ENCODE results near the gene GNGT1. TPM values are rescaled to one million over a fixed set of nuclear protein-coding genes. Genes with fewer than 3 reads are reported as not detected.

Gene GNGT1
- total RNA-seq, 1 donor from 2014 or later, result 0.65 TPM

- H3K4me1 Mint-ChIP-seq, result peaks cover 11% of the 10 kb centered on the region
- H3K27me3 Mint-ChIP-seq (ENCODE audit: low read depth), result peaks cover 48% of the 10 kb centered on the region
Measured at GRCh38 chr7:93890464-93891068, 15.8 kb upstream of the GNGT1 start, which contains the start of gene TFPI2. Gene TFPI2 (minus strand): TSS chr7:93890753. CDS start chr7:93890678, 75 bp downstream.

GRCh38 chr7:93894426-93894825 lies 11.9 kb upstream of the GNGT1 start:
- Mint-ChIP-seq H3K9me3 (no peaks in the 10 kb centered on the region), H3K27ac (ENCODE audit: unreplicated experiment) (no peak overlapping the region), H3K36me3 (ENCODE audit: low read depth) (no peaks in the 10 kb centered on the region), H3K27me3 (ENCODE audit: low read depth) (peaks cover 30% of the 10 kb centered on the region), H3K4me3 (no peak overlapping the region), H3K4me1 (peaks cover 11% of the 10 kb centered on the region)
- no peak for DNase-seq (ENCODE audit: low read depth, low spot score)
- no peak for TF ChIP-seq CTCF (conservative IDR thresholded peaks at IDR 0.05)

More at GRCh38 chr7:93890464-93891068, 15.8 kb upstream of the GNGT1 start, which contains the start of gene TFPI2:
- peak; percentile 27 for DNase-seq (ENCODE audit: low read depth, low spot score)
- Mint-ChIP-seq H3K4me3 (peak within 1 kb of the TSS; percentile 98), H3K9me3 (no peaks in the 10 kb centered on the region), H3K27ac (ENCODE audit: unreplicated experiment) (peak within 1 kb of the TSS; percentile 36), H3K36me3 (ENCODE audit: low read depth) (no peaks in the 10 kb centered on the region)
- no peak for TF ChIP-seq CTCF (conservative IDR thresholded peaks at IDR 0.05)

- no peak for TF ChIP-seq CTCF (conservative IDR thresholded peaks at IDR 0.05)
- Mint-ChIP-seq H3K4me1 (peaks cover 5% of the 10 kb centered on the region), H3K9me3 (no peaks in the 10 kb centered on the region), H3K36me3 (ENCODE audit: low read depth) (no peaks in the 10 kb centered on the region), H3K27ac (ENCODE audit: unreplicated experiment) (no peak overlapping the region), H3K27me3 (ENCODE audit: low read depth) (peaks cover 23% of the 10 kb centered on the region), H3K4me3 (peak overlapping the region; percentile 29)
- DNase-seq (ENCODE audit: low read depth, low spot score), result no peak
Measured at GRCh38 chr7:93894966-93895640, 11.3 kb upstream of the GNGT1 start.

- peaks cover under 1% of the 10 kb centered on the region for H3K4me1 Mint-ChIP-seq
- peaks cover 16% of the 10 kb centered on the region for H3K27me3 Mint-ChIP-seq (ENCODE audit: low read depth)
- H3K36me3 Mint-ChIP-seq (ENCODE audit: low read depth), result no peaks in the 10 kb centered on the region
- H3K4me3 Mint-ChIP-seq, result no peak overlapping the region
- H3K27ac Mint-ChIP-seq (ENCODE audit: unreplicated experiment), result no peak overlapping the region
- H3K9me3 Mint-ChIP-seq, result no peaks in the 10 kb centered on the region
- no peak for TF ChIP-seq CTCF (conservative IDR thresholded peaks at IDR 0.05)
- DNase-seq (ENCODE audit: low read depth, low spot score), result no peak
Measured at GRCh38 chr7:93895859-93896600, 10.3 kb upstream of the GNGT1 start.

GRCh38 chr7:93897680-93898079 lies 8.7 kb upstream of the GNGT1 start:
- no peak for TF ChIP-seq CTCF (conservative IDR thresholded peaks at IDR 0.05)
- Mint-ChIP-seq H3K27me3 (ENCODE audit: low read depth) (peaks cover 3% of the 10 kb centered on the region), H3K9me3 (no peaks in the 10 kb centered on the region), H3K4me3 (no peak overlapping the region), H3K36me3 (ENCODE audit: low read depth) (no peaks in the 10 kb centered on the region), H3K27ac (ENCODE audit: unreplicated experiment) (no peak overlapping the region), H3K4me1 (no peaks in the 10 kb centered on the region)
- no peak for DNase-seq (ENCODE audit: low read depth, low spot score)
